Measurements from ENCODE around the gene MKNK2. TPM values are rescaled to one million over a fixed set of nuclear protein-coding genes. Genes with fewer than 3 reads are reported as not detected.

The MKNK2 gene
- total and polyA plus RNA-seq, 12 donors, result 107 to 260 (median 144) TPM

DNA sequence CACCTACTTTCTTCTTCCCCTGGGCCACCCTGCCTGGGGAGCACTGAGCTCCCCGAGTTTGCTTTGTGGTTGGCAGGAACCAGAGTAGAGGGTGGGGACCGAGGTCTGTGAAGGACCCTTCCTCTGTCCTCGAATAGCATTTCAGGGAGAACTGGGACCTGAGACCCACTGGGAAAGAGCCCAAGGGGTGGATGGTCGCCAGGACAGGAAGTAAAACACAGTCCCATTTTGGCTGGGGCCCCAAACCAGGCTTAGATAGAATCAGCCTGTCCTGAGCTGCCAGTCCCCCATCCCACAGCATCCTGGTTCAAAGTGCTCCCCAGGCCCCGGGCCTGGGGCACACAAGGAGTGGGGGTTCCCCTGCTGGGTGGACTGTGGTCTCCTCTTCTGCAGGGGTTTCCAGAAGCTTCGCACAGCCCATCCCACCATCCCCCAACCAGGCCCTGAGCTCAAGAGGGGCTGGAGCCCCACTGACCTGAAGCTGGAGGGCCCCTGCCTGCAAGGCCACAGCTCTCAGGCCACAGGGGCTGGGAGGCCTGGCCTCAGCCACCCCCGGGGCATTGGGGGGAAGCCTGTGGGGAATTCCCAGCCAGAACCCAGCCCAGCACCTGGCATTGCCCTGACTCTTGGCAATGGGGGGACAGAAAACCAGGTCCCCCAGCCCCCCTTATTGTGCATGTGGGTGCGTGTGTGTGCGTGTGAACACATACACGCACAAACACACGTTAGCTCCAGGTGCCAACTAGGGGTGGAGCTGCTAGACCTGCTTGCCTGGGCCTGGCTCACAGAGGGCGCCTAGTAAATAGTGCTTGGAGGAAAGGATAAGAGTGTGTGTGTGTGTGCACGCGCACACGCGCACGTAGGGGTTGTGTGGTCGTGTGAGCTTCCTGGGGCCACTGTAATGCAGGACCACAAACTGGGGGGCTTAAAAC, 995 bp upstream of the MKNK2 start:
- peaks cover 47 to 86% (median 75%) of the 10 kb centered on the region in 9 donors for H3K4me1 ChIP-seq
- no peaks in the 10 kb centered on the region for H3K27me3 ChIP-seq
- TF ChIP-seq, protein P1, sequence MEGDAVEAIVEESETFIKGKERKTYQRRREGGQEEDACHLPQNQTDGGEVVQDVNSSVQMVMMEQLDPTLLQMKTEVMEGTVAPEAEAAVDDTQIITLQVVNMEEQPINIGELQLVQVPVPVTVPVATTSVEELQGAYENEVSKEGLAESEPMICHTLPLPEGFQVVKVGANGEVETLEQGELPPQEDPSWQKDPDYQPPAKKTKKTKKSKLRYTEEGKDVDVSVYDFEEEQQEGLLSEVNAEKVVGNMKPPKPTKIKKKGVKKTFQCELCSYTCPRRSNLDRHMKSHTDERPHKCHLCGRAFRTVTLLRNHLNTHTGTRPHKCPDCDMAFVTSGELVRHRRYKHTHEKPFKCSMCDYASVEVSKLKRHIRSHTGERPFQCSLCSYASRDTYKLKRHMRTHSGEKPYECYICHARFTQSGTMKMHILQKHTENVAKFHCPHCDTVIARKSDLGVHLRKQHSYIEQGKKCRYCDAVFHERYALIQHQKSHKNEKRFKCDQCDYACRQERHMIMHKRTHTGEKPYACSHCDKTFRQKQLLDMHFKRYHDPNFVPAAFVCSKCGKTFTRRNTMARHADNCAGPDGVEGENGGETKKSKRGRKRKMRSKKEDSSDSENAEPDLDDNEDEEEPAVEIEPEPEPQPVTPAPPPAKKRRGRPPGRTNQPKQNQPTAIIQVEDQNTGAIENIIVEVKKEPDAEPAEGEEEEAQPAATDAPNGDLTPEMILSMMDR (IDR thresholded peaks at IDR 0.05), result no peak
- DNase-seq (peak; percentile 75 to 76), ATAC-seq (peak in 3 of 8 donors; percentile 1 to 11 (median 3))
- intact Hi-C loops (cut with DNase I), result loop anchor here in 1 of 10 donors (5.0 kb wide), 1 partner anchor 35 kb away; the partner anchor contains the start of gene BTBD2
- H3K36me3 ChIP-seq, result peaks cover 0 to 15% (median 0%) of the 10 kb centered on the region in 9 donors
- H3K9me3 ChIP-seq, result no peaks in the 10 kb centered on the region
- H3K27ac ChIP-seq, result peak overlapping the region; percentile 86 to 100 (median 95)
- H3K4me3 ChIP-seq, result peak overlapping the region in 9 of 10 donors; percentile 33 to 100 (median 94)
- 43 to 51% methylated on average over 18 of the region's 18 CpGs for WGBS, 2 donors

DNA sequence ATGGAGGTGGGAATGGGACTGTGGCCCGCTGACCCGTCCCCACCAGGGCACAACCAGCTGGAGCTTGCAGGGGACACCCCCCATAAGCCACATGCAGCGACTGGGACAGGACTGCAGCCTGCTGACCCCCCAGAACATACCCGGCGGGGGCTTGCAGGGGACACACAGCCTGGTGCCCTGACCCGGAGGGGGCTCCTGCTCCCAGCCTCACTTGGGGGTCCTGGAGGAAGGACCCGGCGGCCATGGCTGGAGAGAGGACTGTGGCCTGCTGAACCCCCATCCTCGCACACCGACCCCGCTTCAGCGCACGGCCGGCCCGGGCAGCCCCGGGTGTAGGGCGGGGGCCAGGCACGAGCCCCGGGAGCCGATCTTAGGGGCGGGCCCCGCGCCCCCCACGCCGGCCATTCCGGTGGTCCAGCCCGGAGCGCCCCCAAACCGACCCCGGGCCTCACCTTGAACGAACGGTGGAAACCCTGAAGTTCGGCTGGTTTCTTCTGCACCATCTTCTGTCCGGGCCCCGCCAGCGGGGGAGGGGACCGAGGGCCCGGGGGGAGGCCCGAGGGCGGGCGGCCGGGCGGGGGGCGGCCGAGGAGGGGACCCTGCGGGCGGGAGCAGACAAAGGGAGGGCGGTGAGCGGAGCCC, 574 bp downstream of the MKNK2 start:
- DNase-seq (no peak), ATAC-seq (peak; percentile 0 to 3 (median 1))
- H3K4me3 ChIP-seq, result peak overlapping the region; percentile 92 to 100 (median 98)
- H3K9me3 ChIP-seq, result no peaks in the 10 kb centered on the region
- peaks cover 0 to 30% (median 7%) of the 10 kb centered on the region in 9 donors for H3K36me3 ChIP-seq
- TF ChIP-seq, protein P1 (IDR thresholded peaks at IDR 0.05), result no peak
- intact Hi-C loops (cut with DNase I), result loop anchor here in 1 of 10 donors (5.0 kb wide), 1 partner anchor 33 kb away; the partner anchor contains the start of gene BTBD2
- peaks cover 57 to 87% (median 78%) of the 10 kb centered on the region in 9 donors for H3K4me1 ChIP-seq
- no peaks in the 10 kb centered on the region for H3K27me3 ChIP-seq
- H3K27ac ChIP-seq, result peak overlapping the region; percentile 90 to 100 (median 96)
- 0 to 1% methylated on average over 38 to 45 of the region's 49 CpGs for WGBS, 2 donors

GRCh38 chr19:2049741-2050348, 1.2 kb downstream of the MKNK2 start:
- Histone ChIP-seq H3K4me1 (peaks cover 62 to 87% (median 78%) of the 10 kb centered on the region in 9 donors), H3K27ac (peak overlapping the region; percentile 90 to 100 (median 96)), H3K27me3 (no peaks in the 10 kb centered on the region), H3K4me3 (peak overlapping the region; percentile 92 to 100 (median 98)), H3K36me3 (peaks cover 0 to 36% (median 7%) of the 10 kb centered on the region in 9 donors), H3K9me3 (no peaks in the 10 kb centered on the region)
- intact Hi-C loops (cut with DNase I), result loop anchor here in 1 of 10 donors (5.0 kb wide), 1 partner anchor 33 kb away; the partner anchor contains the start of gene BTBD2
- TF ChIP-seq, protein P1 (IDR thresholded peaks at IDR 0.05), result no peak
- 1% methylated on average over 16 of the region's 16 CpGs for WGBS, 2 donors
- peak; percentile 76 to 81 for DNase-seq
- ATAC-seq, result peak; percentile 45 to 78 (median 60)

Data from heart right ventricle (tissue), 16 donors.